PC-3 (cell line): Measurements from ENCODE around the gene UACA. TPM values are rescaled to one million over a fixed set of nuclear protein-coding genes. Genes with fewer than 3 reads are reported as not detected.

Experiments used
- ATAC-seq: fragments of 200-7000 bp; cut with Tn5 transposase; 2 replicates; pipeline ENCODE4 v1.9.1; 2020; ENCODE audit warnings: mild to moderate bottlenecking, moderate library complexity
- BruUV-seq: library from RNA; stranded (reverse); fragments of 400-500 nt; replicated peaks from 2 replicates; lab custom pipeline; 2021; lab: Mats Ljungman, UMichigan
- CTCF ChIA-PET: fragments of 300-600 bp; sonication (Branson Sonifier 250); formaldehyde crosslinking; loops from one replicate; lab custom pipeline; 2022; ENCODE audit warnings: antibody characterized with exemption; lab: Charles Lee
- POLR2A ChIA-PET: fragments of 300-600 bp; sonication (Branson Sonifier 250); formaldehyde crosslinking; loops from one replicate; lab custom pipeline; 2022; ENCODE audit warnings: antibody characterized with exemption; ENCODE audit not compliant: unreplicated experiment; lab: Charles Lee
- DNase-seq: peaks from one replicate; pipeline ENCODE4 v3.0.0-alpha.2; 2015
- H2AFZ ChIP-seq: fragments of 300-600 bp; sonication (generic); 2 replicates; pipeline ENCODE4 v1.6.0; 2016; ENCODE audit warnings: antibody characterized with exemption, low read length
- H3F3A ChIP-seq: fragments of 300-600 bp; sonication (generic); one replicate; pipeline ENCODE4 v1.6.0; 2017; ENCODE audit warnings: antibody characterized with exemption, low read length, control low read depth, mild to moderate bottlenecking; ENCODE audit not compliant: unreplicated experiment
- H3K27ac ChIP-seq: fragments of 300-600 bp; sonication (generic); 2 replicates; pipeline ENCODE4 v1.5.1; 2016; ENCODE audit warnings: mild to moderate bottlenecking, low read length
- H3K27me3 ChIP-seq: fragments of 300-600 bp; sonication (generic); 2 replicates; pipeline ENCODE4 v1.6.1; 2016; ENCODE audit warnings: low read length, mixed read lengths
- H3K36me3 ChIP-seq: fragments of 300-600 bp; sonication (generic); 2 replicates; pipeline ENCODE4 v1.6.1; 2016; ENCODE audit warnings: low read depth, mixed run types, low read length, mixed read lengths
- H3K4me1 ChIP-seq: fragments of 300-600 bp; sonication (generic); 2 replicates; pipeline ENCODE4 v1.5.1; 2016; ENCODE audit warnings: low read length; ENCODE audit not compliant: insufficient read depth
- H3K4me2 ChIP-seq: fragments of 300-600 bp; sonication (generic); 2 replicates; pipeline ENCODE4 v1.6.0; 2016; ENCODE audit warnings: low read length
- H3K4me3 ChIP-seq: fragments of 300-600 bp; sonication (generic); 2 replicates; pipeline ENCODE4 v1.5.1; 2016; ENCODE audit warnings: mild to moderate bottlenecking, low read length, mixed read lengths
- H3K79me2 ChIP-seq: fragments of 300-600 bp; sonication (generic); 2 replicates; pipeline ENCODE4 v1.6.1; 2017; ENCODE audit warnings: low read length, mixed read lengths
- H3K9ac ChIP-seq: fragments of 300-600 bp; sonication (generic); 2 replicates; pipeline ENCODE4 v1.6.0; 2016; ENCODE audit warnings: mild to moderate bottlenecking, low read length
- H3K9me2 ChIP-seq: fragments of 300-600 bp; sonication (generic); replicated peaks from 2 replicates; pipeline ENCODE4 v1.6.1; 2016; ENCODE audit warnings: mixed run types, low read length, mixed read lengths
- H3K9me3 ChIP-seq: fragments of 300-600 bp; sonication (generic); 2 replicates; pipeline ENCODE4 v1.6.1; 2016; ENCODE audit warnings: low read length, mixed read lengths
- H4K20me1 ChIP-seq: fragments of 300-600 bp; sonication (generic); 2 replicates; pipeline ENCODE4 v1.6.1; 2016; ENCODE audit warnings: low read length, mixed read lengths
- CTCF ChIP-seq: fragments of 300-600 bp; sonication (generic); conservative IDR thresholded peaks from 2 replicates; pipeline ENCODE4 v1.5.1; 2017; ENCODE audit warnings: antibody characterized with exemption, low read depth, mild to moderate bottlenecking, low read length
- EZH2 ChIP-seq: fragments of 300-600 bp; sonication (generic); IDR thresholded peaks from one replicate; pipeline ENCODE4 v1.6.1; 2017; ENCODE audit warnings: antibody characterized with exemption, mild to moderate bottlenecking, low read length; ENCODE audit not compliant: unreplicated experiment
- EZH2phosphoT487 ChIP-seq: fragments of 300-600 bp; sonication (generic); IDR thresholded peaks from 2 replicates; pipeline ENCODE4 v1.6.1; 2018; ENCODE audit warnings: mild to moderate bottlenecking, antibody characterized with exemption, low read length, borderline replicate concordance
- intact Hi-C: fragments of 100-400 bp; cut with micrococcal nuclease; formaldehyde crosslinking; loops from 2 replicates; pipeline ENCODE4 v1.9.0; 2023
- total RNA-seq: library from RNA; depleted of rRNA; stranded (reverse); fragments of >200 nt; gene quantifications from 2 replicates; pipeline ENCODE4 v1.2.3, GENCODE V29; 2014

UACA gene
- total RNA-seq, 1 experiment from 2014 or later, result 21.7 TPM

DNA sequence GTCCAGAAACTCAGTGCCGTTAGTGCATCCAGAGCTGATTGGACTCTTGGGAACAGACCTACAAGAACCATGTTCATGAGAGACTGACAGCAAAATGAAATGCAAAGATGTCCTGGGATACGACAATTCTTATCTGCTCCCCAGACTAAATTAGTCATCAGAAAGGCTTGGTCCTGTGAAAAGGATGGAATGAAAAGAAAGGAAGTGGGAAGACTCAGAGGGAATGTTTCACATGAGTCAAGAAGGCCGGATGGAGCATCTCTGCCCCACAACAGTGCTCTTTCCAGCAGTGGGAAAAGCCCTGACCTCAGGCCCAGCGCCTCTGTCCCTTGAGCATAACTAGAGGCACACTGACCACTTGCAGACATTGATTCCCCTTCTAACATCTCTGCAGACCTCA lies 39.3 kb upstream of the UACA start:
- Histone ChIP-seq H3K9ac (no peak overlapping the region; the same call in 1 of the 2 replicates), H3F3A (peaks cover 5% of the 10 kb centered on the region), H3K4me1 (peaks cover 39% of the 10 kb centered on the region), H3K27me3 (no peaks in the 10 kb centered on the region), H3K4me3 (no peak overlapping the region), H4K20me1 (no peaks in the 10 kb centered on the region), H3K9me3 (no peaks in the 10 kb centered on the region), H3K36me3 (no peaks in the 10 kb centered on the region), H3K27ac (peak overlapping the region; percentile 84), H2AFZ (no peak overlapping the region; the same call in 1 of the 2 replicates), H3K9me2 (no peaks in the 10 kb centered on the region), H3K4me2 (peak overlapping the region; percentile 38), H3K79me2 (no peaks in the 10 kb centered on the region)
- DNase-seq, result peak; percentile 80
- intact Hi-C loops, result no loop called here
- ATAC-seq, result peak; percentile 78
- ChIA-PET POLR2A (no interaction called here), CTCF (no interaction called here)
- no TSS peak for BruUV-seq
- TF ChIP-seq CTCF, result no peak
- no peak for TF ChIP-seq EZH2
- TF ChIP-seq EZH2phosphoT487, result no peak

GRCh38 chr15:70801109-70801508 lies 37.8 kb upstream of the UACA start:
- no peaks in the 10 kb centered on the region for H3K9me2 ChIP-seq
- TF ChIP-seq EZH2phosphoT487 (no peak), EZH2 (no peak), CTCF (no peak)
- intact Hi-C loops, result no loop called here
- ChIA-PET CTCF (no interaction called here), POLR2A (no interaction called here)
- H3K4me3 ChIP-seq, result no peak overlapping the region
- no peak overlapping the region for H2AFZ ChIP-seq
- H3K4me1 ChIP-seq, result peaks cover 52% of the 10 kb centered on the region
- no peaks in the 10 kb centered on the region for H3K9me3 ChIP-seq
- H4K20me1 ChIP-seq, result no peaks in the 10 kb centered on the region
- no peaks in the 10 kb centered on the region for H3K79me2 ChIP-seq
- no peaks in the 10 kb centered on the region for H3K36me3 ChIP-seq
- ATAC-seq (no peak), DNase-seq (no peak)
- H3K27me3 ChIP-seq, result no peaks in the 10 kb centered on the region
- peaks cover 5% of the 10 kb centered on the region for H3F3A ChIP-seq
- no peak overlapping the region for H3K4me2 ChIP-seq
- no TSS peak for BruUV-seq
- H3K9ac ChIP-seq, result no peak overlapping the region
- H3K27ac ChIP-seq, result no peak overlapping the region

DNA sequence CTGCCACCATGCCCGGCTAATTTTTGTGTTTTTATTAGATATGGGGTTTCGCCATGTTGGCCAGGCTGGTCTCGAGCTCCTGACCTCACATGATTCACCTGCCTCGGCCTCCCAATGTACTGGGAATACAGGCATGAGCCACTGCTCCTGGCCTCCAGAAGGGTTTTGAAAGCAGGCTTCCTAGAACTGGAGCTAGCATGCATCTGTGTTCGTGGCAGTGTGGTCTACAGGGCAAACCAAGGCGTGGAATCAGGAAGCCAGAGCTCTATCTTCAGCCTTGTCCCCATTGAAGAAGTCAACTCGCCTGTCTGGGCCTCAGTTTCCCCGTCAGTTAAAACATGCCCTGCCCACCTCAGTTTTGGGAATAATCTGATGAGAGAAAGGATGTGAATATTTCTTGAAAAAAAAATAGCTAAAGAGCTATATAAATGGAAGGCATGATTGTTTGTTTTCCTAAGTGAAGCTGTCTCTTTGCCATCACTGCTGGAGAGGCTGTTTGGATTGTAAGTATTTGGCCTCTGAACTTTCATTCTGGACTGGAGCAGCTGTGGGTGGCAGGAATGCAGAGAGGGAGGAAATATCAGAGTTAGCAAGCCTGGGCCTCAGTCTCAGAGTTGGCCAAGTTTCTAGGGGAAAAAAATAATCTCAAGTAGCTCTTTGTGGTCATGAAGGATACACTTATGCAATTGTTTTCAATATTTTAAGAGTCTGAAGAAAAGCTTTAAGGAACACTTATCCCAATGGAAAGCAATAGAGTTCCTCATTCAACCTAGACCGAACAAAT lies 36.5 kb upstream of the UACA start:
- CTCF ChIA-PET, result interaction anchor here (0.8 to 1.1 kb wide), 2 partner anchors 12 to 77 kb away, joined by 3 to 5 read pairs; no protein-coding TSS in a partner anchor
- peak; percentile 37 for ATAC-seq

More for the DNA sequence above, 36.5 kb upstream of the UACA start:
- TF ChIP-seq EZH2, result no peak
- no peak for TF ChIP-seq CTCF
- TF ChIP-seq EZH2phosphoT487, result no peak
- H3K27ac ChIP-seq, result 0 out of 2 replicates have a peak overlapping the region, but pooled peaks have one; percentile 1
- no peaks in the 10 kb centered on the region for H3K9me2 ChIP-seq
- intact Hi-C loops, result loop anchor here (5.0 kb wide), 1 partner anchor 38 kb away; the partner anchor contains the start of gene UACA
- no peak overlapping the region for H2AFZ ChIP-seq
- H3F3A ChIP-seq, result peaks cover 5% of the 10 kb centered on the region
- H3K36me3 ChIP-seq, result no peaks in the 10 kb centered on the region
- no peaks in the 10 kb centered on the region for H3K9me3 ChIP-seq
- H3K4me3 ChIP-seq, result no peak overlapping the region
- H3K79me2 ChIP-seq, result no peaks in the 10 kb centered on the region; the same call in 1 of the 2 replicates
- no TSS peak for BruUV-seq
- no peak overlapping the region for H3K9ac ChIP-seq
- POLR2A ChIA-PET, result no interaction called here
- H3K4me2 ChIP-seq, result peak overlapping the region; percentile 13; the same call in 1 of the 2 replicates
- no peaks in the 10 kb centered on the region for H3K27me3 ChIP-seq
- peak; percentile 68 for DNase-seq
- no peaks in the 10 kb centered on the region for H4K20me1 ChIP-seq
- H3K4me1 ChIP-seq, result peaks cover 58% of the 10 kb centered on the region
